SK-N-SH (cell line): Measurements from ENCODE around the gene ATP8B3. TPM values are rescaled to one million over a fixed set of nuclear protein-coding genes. Genes with fewer than 3 reads are reported as not detected.

ENCODE experiments used
- CTCF ChIA-PET: fragments of 300-600, 350-600 bp; formaldehyde crosslinking; extraction: SDS; loops from one replicate; lab custom pipeline; 2021; lab: Yijun Ruan, JAX
- POLR2A ChIA-PET: fragments of 350-600 bp; sonication (Branson Sonifier 250); formaldehyde crosslinking; extraction: SDS; loops from one replicate; lab custom pipeline; 2020; ENCODE audit warnings: antibody characterized with exemption, inconsistent platforms; lab: Yijun Ruan, JAX
- DNase-seq: peaks from one replicate; pipeline ENCODE4 v3.0.0; 2012
- H2AFZ ChIP-seq: fragments of 200-600 bp; sonication (generic); 2 replicates; pipeline ENCODE4 v1.8.1; 2016; ENCODE audit warnings: antibody characterized with exemption, mild to moderate bottlenecking, low read depth
- H3F3A ChIP-seq: fragments of 200-600 bp; sonication (generic); replicated peaks from 2 replicates; pipeline ENCODE3; 2016; ENCODE audit warnings: antibody characterized with exemption, mild to moderate bottlenecking; ENCODE audit not compliant: insufficient read depth
- H3K27ac ChIP-seq, 2 experiments: fragments of 200-500 bp in 1 of 2; fragments of 200-600 bp in 1 of 2; sonication (Bioruptor generic) in 1 of 2; sonication (generic), shearing (Covaris generic) in 1 of 2; 2 replicates each; pipeline versions ENCODE4 v1.5.1 to v1.6.1; 2014 to 2016; ENCODE audit warnings: low read depth in 2 of 2, inconsistent platforms in 1 of 2, low read length in 1 of 2, mild to moderate bottlenecking in 1 of 2, mixed read lengths in 1 of 2
- H3K27me3 ChIP-seq: fragments of 200-600 bp; sonication (generic), shearing (Covaris generic); 2 replicates; pipeline ENCODE4 v1.6.1; 2016; ENCODE audit warnings: mixed run types; ENCODE audit not compliant: insufficient read depth
- H3K36me3 ChIP-seq, 2 experiments: fragments of 200-500 bp in 1 of 2; fragments of 200-600 bp in 1 of 2; sonication (Bioruptor generic) in 1 of 2; sonication (generic) in 1 of 2; replicated peaks in 1 of 2; 2 replicates each; pipeline versions ENCODE3 to v1.5.1; 2014 to 2016; ENCODE audit warnings: low read length in 1 of 2, mild to moderate bottlenecking in 1 of 2; ENCODE audit not compliant: insufficient read depth in 2 of 2, control insufficient read depth in 1 of 2
- H3K4me1 ChIP-seq, 2 experiments: fragments of 200-500 bp in 1 of 2; fragments of 200-600 bp in 1 of 2; sonication (Bioruptor generic) in 1 of 2; sonication (generic), shearing (Covaris generic) in 1 of 2; 2 replicates each; pipeline versions ENCODE4 v1.5.1 to v1.6.1; 2014 to 2016; ENCODE audit warnings: low read depth in 1 of 2, low read length in 1 of 2, mixed run types in 1 of 2; ENCODE audit not compliant: insufficient read depth in 2 of 2, control insufficient read depth in 1 of 2
- H3K4me2 ChIP-seq: fragments of 200-600 bp; sonication (generic), shearing (Covaris generic); 2 replicates; pipeline ENCODE4 v1.6.1; 2017; ENCODE audit warnings: mixed run types
- H3K4me3 ChIP-seq, 2 experiments: fragments of 200-500 bp in 1 of 2; fragments of 200-600 bp in 1 of 2; sonication (Bioruptor generic) in 1 of 2; sonication (generic), shearing (Covaris generic) in 1 of 2; 2 replicates each; pipeline versions ENCODE4 v1.5.1 to v1.8.1; 2014 to 2016; ENCODE audit warnings: low read depth in 2 of 2, inconsistent platforms in 1 of 2, low read length in 1 of 2, mild to moderate bottlenecking in 1 of 2, mixed read lengths in 1 of 2, moderate library complexity in 1 of 2
- H3K79me2 ChIP-seq: fragments of 200-600 bp; sonication (generic); 2 replicates; pipeline ENCODE4 v1.8.1; 2017; ENCODE audit warnings: mild to moderate bottlenecking; ENCODE audit not compliant: insufficient read depth
- H3K9ac ChIP-seq: fragments of 200-600 bp; sonication (generic); 2 replicates; pipeline ENCODE4 v1.6.1; 2017; ENCODE audit warnings: mixed run types
- H3K9me2 ChIP-seq: fragments of 200-600 bp; sonication (generic); 2 replicates; pipeline ENCODE4 v1.6.1; 2017; ENCODE audit warnings: mixed run types
- H3K9me3 ChIP-seq: fragments of 200-600 bp; sonication (generic); 2 replicates; pipeline ENCODE4 v1.6.1; 2017; ENCODE audit warnings: mixed run types, mild to moderate bottlenecking, moderate library complexity
- H4K20me1 ChIP-seq: fragments of 200-600 bp; sonication (generic); 2 replicates; pipeline ENCODE4 v1.6.1; 2017; ENCODE audit warnings: mild to moderate bottlenecking, mixed run types; ENCODE audit not compliant: insufficient read depth
- EP300 ChIP-seq, 2 experiments: IDR thresholded peaks; 2 replicates each; pipeline versions ENCODE4 v1.4.0 to v1.6.1; 2012; ENCODE audit warnings: borderline replicate concordance in 1 of 2, low read depth in 1 of 2, low read length in 1 of 2
- FOSL2 ChIP-seq: IDR thresholded peaks from 2 replicates; pipeline ENCODE4 v1.4.0; 2012; ENCODE audit warnings: low read depth, mild to moderate bottlenecking, moderate library complexity, borderline replicate concordance
- GATA2 ChIP-seq: sonication (generic); formaldehyde crosslinking; IDR thresholded peaks from 2 replicates; pipeline ENCODE4 v1.5.0; 2020; ENCODE audit warnings: mild to moderate bottlenecking, missing genetic modification reagents
- JUND ChIP-seq: IDR thresholded peaks from 2 replicates; pipeline ENCODE4 v1.4.0; 2012
- MEF2A ChIP-seq: IDR thresholded peaks from 2 replicates; pipeline ENCODE4 v1.4.0; 2012; ENCODE audit warnings: low read depth, borderline replicate concordance
- NRF1 ChIP-seq: IDR thresholded peaks from 2 replicates; pipeline ENCODE4 v1.6.1; 2012; ENCODE audit warnings: low read depth, mild to moderate bottlenecking, low read length
- RAD21 ChIP-seq: IDR thresholded peaks from 2 replicates; pipeline ENCODE4 v1.6.1; 2012; ENCODE audit warnings: mild to moderate bottlenecking, low read length
- RCOR1 ChIP-seq: fragments of 150-350 bp; IDR thresholded peaks from 2 replicates; pipeline ENCODE4 v1.6.1; 2017; ENCODE audit warnings: antibody characterized with exemption, low read length
- WGBS: methylation state at CpG from one replicate; pipeline ENCODE4 v1.1.6; 2017; ENCODE audit warnings: low lambda C conversion rate; 5-methylcytosine and 5-hydroxymethylcytosine counted together
- polyA plus RNA-seq, 3 experiments: library from polyadenylated mRNA; depleted of rRNA; stranded (reverse); fragments of >200 nt; gene quantifications; 2 replicates each; pipeline ENCODE4 v1.2.3, GENCODE V29; 2012
- TF ChIP-seq, protein P1 (sequence below): IDR thresholded peaks from 2 replicates; pipeline ENCODE4 v1.4.0; 2012; ENCODE audit warnings: low read depth, borderline replicate concordance
- TF ChIP-seq, protein P2 (sequence below): fragments of 200-600 bp; sonication (generic); IDR thresholded peaks from 2 replicates; pipeline ENCODE4 v1.6.1; 2017; ENCODE audit warnings: antibody characterized with exemption, mild to moderate bottlenecking, moderate library complexity
- TF ChIP-seq, protein P3 (sequence below): IDR thresholded peaks from 2 replicates; pipeline ENCODE4 v1.4.0; 2012; ENCODE audit warnings: low read depth
- TF ChIP-seq, protein P4 (sequence below): IDR thresholded peaks from 2 replicates; pipeline ENCODE4; 2012

Gene ATP8B3
- polyA plus RNA-seq, 1 of the 3 experiments (the other 2 are of a cell fraction), result 8.0 TPM

DNA sequence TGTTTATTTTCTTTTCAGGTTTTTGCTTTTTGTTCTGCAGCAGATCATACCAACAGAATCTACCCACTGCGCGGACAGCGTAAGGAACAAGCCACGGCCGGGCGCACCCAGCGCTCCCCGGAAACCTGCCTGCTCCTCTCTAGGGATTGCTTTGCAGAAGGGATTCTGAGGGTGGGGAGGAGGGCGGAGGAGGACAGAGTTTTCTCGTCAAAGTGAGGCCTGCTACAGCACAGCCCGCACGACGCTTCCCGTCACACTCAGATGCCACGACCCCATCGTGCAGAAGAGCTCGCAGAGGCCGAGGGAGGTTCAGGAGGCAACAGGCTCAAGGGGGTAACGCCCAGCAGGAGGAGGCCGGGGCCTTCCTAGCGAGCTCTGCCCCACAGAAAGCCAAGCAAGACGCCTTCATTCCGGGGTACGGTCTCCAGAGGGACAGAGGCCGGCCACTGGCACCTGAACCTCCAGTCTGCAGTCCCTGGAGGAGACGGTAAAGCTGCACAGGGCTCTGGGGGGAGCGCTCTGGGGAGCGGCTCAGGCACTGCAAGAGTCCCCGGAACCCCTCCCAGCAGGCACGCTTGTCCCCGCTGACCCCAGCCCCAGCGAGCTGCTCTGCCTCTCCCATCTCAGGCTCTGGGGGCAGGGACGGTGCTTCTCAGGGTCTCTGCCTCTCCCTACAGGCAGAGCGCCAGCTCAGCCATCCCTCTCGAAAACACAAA is 29.3 kb upstream of the ATP8B3 start:
- Histone ChIP-seq H3F3A (no peaks in the 10 kb centered on the region), H3K79me2 (peaks cover 99% of the 10 kb centered on the region), H3K4me3 (no peak overlapping the region), H3K4me1 (peaks cover 0 to 19% of the 10 kb centered on the region in 2 experiments; a peak in 1 of 4 replicates), H3K27ac (no peak overlapping the region), H3K27me3 (no peaks in the 10 kb centered on the region), H3K9me2 (no peaks in the 10 kb centered on the region), H3K36me3 (peaks cover 0 to 7% of the 10 kb centered on the region in 2 experiments), H3K4me2 (no peak overlapping the region), H3K9me3 (no peaks in the 10 kb centered on the region), H2AFZ (no peak overlapping the region), H4K20me1 (peaks cover 99% of the 10 kb centered on the region), H3K9ac (no peak overlapping the region)
- DNase-seq, result no peak
- TF ChIP-seq FOSL2 (no peak), RAD21 (no peak), RCOR1 (no peak), NRF1 (no peak), EP300 (IDR thresholded peaks at IDR 0.05; ENCODE audit: borderline replicate concordance in 1 of 2, low read depth in 1 of 2, low read length in 1 of 2) (no peak), JUND (no peak), MEF2A (no peak), GATA2 (no peak)
- TF ChIP-seq, protein P1, sequence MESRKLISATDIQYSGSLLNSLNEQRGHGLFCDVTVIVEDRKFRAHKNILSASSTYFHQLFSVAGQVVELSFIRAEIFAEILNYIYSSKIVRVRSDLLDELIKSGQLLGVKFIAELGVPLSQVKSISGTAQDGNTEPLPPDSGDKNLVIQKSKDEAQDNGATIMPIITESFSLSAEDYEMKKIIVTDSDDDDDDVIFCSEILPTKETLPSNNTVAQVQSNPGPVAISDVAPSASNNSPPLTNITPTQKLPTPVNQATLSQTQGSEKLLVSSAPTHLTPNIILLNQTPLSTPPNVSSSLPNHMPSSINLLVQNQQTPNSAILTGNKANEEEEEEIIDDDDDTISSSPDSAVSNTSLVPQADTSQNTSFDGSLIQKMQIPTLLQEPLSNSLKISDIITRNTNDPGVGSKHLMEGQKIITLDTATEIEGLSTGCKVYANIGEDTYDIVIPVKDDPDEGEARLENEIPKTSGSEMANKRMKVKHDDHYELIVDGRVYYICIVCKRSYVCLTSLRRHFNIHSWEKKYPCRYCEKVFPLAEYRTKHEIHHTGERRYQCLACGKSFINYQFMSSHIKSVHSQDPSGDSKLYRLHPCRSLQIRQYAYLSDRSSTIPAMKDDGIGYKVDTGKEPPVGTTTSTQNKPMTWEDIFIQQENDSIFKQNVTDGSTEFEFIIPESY, result no peak
- TF ChIP-seq, protein P2, sequence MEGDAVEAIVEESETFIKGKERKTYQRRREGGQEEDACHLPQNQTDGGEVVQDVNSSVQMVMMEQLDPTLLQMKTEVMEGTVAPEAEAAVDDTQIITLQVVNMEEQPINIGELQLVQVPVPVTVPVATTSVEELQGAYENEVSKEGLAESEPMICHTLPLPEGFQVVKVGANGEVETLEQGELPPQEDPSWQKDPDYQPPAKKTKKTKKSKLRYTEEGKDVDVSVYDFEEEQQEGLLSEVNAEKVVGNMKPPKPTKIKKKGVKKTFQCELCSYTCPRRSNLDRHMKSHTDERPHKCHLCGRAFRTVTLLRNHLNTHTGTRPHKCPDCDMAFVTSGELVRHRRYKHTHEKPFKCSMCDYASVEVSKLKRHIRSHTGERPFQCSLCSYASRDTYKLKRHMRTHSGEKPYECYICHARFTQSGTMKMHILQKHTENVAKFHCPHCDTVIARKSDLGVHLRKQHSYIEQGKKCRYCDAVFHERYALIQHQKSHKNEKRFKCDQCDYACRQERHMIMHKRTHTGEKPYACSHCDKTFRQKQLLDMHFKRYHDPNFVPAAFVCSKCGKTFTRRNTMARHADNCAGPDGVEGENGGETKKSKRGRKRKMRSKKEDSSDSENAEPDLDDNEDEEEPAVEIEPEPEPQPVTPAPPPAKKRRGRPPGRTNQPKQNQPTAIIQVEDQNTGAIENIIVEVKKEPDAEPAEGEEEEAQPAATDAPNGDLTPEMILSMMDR, result no peak
- TF ChIP-seq, protein P3, sequence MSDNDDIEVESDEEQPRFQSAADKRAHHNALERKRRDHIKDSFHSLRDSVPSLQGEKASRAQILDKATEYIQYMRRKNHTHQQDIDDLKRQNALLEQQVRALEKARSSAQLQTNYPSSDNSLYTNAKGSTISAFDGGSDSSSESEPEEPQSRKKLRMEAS, result no peak
- POLR2A ChIA-PET, result interaction anchor here (0.7 kb wide), 1 partner anchor 133 kb away, joined by 3 read pairs; no protein-coding TSS in a partner anchor
- CTCF ChIA-PET, result interaction anchor here (15.0 kb wide), 1 partner anchor 14 kb away, joined by 188 read pairs; no protein-coding TSS in a partner anchor
- WGBS, result 93% methylated on average over 31 of the region's 35 CpGs

DNA sequence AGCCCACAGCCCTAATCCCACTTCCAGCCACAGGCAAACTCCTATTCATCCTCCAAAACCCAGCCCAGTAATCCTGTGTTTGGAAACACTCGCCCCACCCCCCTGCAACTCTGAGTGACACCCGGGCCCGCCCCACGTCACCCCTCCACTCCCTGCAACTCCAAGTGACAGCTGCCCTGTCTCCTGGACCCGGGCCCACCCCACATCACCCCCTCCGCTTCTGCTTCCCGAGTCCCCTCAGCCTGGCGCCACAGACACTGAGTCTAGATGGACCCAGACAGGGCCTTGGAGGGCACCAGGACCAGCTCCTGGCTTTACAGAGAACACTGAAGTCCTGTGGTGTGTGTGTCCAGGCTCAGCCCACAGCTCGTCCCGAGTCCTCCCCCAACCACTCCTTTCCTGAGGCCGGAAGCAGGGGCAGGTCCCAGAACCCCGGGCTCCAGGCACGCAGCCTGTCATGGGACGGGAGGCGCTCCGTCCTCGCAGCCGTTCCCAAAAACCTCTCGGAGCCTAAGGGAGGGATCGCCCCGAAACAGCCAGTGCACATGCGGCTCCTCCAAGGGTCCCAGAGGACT is 28.6 kb upstream of the ATP8B3 start:
- H3F3A ChIP-seq, result no peaks in the 10 kb centered on the region
- peaks cover 0 to 12% of the 10 kb centered on the region in 2 experiments; a peak in 1 of 4 replicates for H3K4me1 ChIP-seq
- H3K9ac ChIP-seq, result no peak overlapping the region
- no peaks in the 10 kb centered on the region for H3K9me2 ChIP-seq
- H3K36me3 ChIP-seq, result peaks cover 0 to 7% of the 10 kb centered on the region in 2 experiments
- peaks cover 99% of the 10 kb centered on the region for H3K79me2 ChIP-seq
- 95% methylated on average over 16 of the region's 22 CpGs for WGBS
- no peak overlapping the region for H2AFZ ChIP-seq
- H4K20me1 ChIP-seq, result peaks cover 99% of the 10 kb centered on the region
- H3K27ac ChIP-seq, result no peak overlapping the region
- H3K4me2 ChIP-seq, result no peak overlapping the region
- no peak overlapping the region for H3K4me3 ChIP-seq
- H3K9me3 ChIP-seq, result no peaks in the 10 kb centered on the region
- ChIA-PET CTCF (interaction anchor here (15.0 kb wide), 1 partner anchor 13 kb away, joined by 188 read pairs; no protein-coding TSS in a partner anchor), POLR2A (no interaction called here)
- TF ChIP-seq, protein P3, result no peak
- no peak for TF ChIP-seq MEF2A
- TF ChIP-seq, protein P4, sequence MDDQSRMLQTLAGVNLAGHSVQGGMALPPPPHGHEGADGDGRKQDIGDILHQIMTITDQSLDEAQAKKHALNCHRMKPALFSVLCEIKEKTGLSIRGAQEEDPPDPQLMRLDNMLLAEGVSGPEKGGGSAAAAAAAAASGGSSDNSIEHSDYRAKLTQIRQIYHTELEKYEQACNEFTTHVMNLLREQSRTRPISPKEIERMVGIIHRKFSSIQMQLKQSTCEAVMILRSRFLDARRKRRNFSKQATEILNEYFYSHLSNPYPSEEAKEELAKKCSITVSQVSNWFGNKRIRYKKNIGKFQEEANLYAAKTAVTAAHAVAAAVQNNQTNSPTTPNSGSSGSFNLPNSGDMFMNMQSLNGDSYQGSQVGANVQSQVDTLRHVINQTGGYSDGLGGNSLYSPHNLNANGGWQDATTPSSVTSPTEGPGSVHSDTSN, result no peak
- no peak for DNase-seq
- H3K27me3 ChIP-seq, result no peaks in the 10 kb centered on the region
